Hematopoietic multipotent progenitor cell treated with erythropoietin and hydrocortisone succinate and interleukin-3 and kit ligand, for 6 days (in vitro differentiated cells): ENCODE results near the gene NUP85.
"Not testable (repeated sequence)": the region's sequence is repeated elsewhere in the genome, so short reads cannot be mapped to it uniquely, and the experiment has no call there.

Source experiments
- DNase-seq: peaks from one replicate; pipeline ENCODE4 v3.0.0-alpha.2; 2015

NUP85 gene

GRCh38 chr17:75270218-75270965 lies 64.9 kb downstream of the NUP85 start:
- peak; percentile 86 for DNase-seq

- no peak for DNase-seq
Observed at GRCh38 chr17:75270966-75271232, 65.4 kb downstream of the NUP85 start, which contains the start of gene MIF4GD. Gene MIF4GD (minus strand): TSS chr17:75271231. CDS start chr17:75270195, 1,036 bp downstream.

- peak; percentile 90 for DNase-seq
Observed at GRCh38 chr17:75271233-75271954, 65.9 kb downstream of the NUP85 start.

GRCh38 chr17:75271955-75272847 lies 66.7 kb downstream of the NUP85 start:
- peak; percentile 50 for DNase-seq

- no peak for DNase-seq
Observed at GRCh38 chr17:75272848-75273184, 67.3 kb downstream of the NUP85 start.

GRCh38 chr17:75273977-75274708 lies 68.7 kb downstream of the NUP85 start:
- DNase-seq, result peak; percentile 59

GRCh38 chr17:75277664-75278071 lies 72.2 kb downstream of the NUP85 start:
- no peak for DNase-seq

- DNase-seq, result not testable (repeated sequence)
Observed at GRCh38 chr17:75280189-75280588, 74.7 kb downstream of the NUP85 start.

- DNase-seq, result no peak
Observed at GRCh38 chr17:75285123-75285522, 79.6 kb downstream of the NUP85 start.
